GM13977 (cell line): ENCODE measurements around the gene FBXL15.

Experiments
- DNase-seq: peaks from one replicate; pipeline ENCODE4 v3.0.0; 2012; ENCODE audit warnings: low spot score
- CTCF ChIP-seq: IDR thresholded peaks from 2 replicates; pipeline ENCODE4 v1.5.1; 2012; ENCODE audit warnings: mild to moderate bottlenecking, control low read depth; ENCODE audit not compliant: insufficient read depth; ENCODE audit errors: extremely low read depth, missing control alignments
- in situ Hi-C: fragments of 300-500 bp; cut with MboI; formaldehyde crosslinking; loops from one replicate; pipeline ENCODE4 v1.12.0; 2022; ENCODE audit warnings: low sequenced_read_pairs, low pct_unique_long_range_greater_than_20kb, mixed read lengths, inconsistent platforms; ENCODE audit not compliant: unreplicated experiment

FBXL15 gene

GRCh38 chr10:102463983-102464382, 43.3 kb downstream of the FBXL15 start:
- in situ Hi-C loops: no loop called here
- TF ChIP-seq CTCF: no peak
- DNase-seq: no peak

GRCh38 chr10:102465466-102465865, 44.8 kb downstream of the FBXL15 start:
- no peak for TF ChIP-seq CTCF
- in situ Hi-C loops: no loop called here
- DNase-seq: no peak

- TF ChIP-seq CTCF: no peak
- no peak for DNase-seq
- in situ Hi-C loops: no loop called here
These were observed 46.7 kb downstream of the FBXL15 start for GRCh38 chr10:102467318-102467717.

DNA sequence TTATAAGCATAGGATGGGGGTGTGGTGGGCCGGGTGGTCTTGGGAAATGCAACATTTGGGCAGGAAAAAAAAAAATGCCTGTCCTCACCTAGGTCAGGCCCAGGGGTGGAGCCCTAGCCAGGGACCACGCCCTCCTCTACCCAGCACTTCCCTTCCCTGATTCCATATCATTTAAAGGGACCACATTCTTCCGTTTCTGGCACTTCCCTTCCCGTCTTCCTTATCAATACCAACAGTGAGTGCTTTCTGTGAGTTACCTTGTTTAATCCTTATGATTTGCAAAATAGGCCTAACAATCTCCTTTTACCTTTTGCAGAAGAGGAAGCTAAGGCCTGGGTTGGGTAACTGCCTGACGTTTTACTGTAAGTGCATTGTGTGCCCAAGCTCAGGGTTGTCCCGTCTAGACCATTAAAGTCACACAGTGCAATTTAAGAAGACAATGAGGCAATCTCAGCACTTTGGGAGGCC, 47.4 kb downstream of the FBXL15 start:
- TF ChIP-seq CTCF: no peak
- in situ Hi-C loops: no loop called here

DNA sequence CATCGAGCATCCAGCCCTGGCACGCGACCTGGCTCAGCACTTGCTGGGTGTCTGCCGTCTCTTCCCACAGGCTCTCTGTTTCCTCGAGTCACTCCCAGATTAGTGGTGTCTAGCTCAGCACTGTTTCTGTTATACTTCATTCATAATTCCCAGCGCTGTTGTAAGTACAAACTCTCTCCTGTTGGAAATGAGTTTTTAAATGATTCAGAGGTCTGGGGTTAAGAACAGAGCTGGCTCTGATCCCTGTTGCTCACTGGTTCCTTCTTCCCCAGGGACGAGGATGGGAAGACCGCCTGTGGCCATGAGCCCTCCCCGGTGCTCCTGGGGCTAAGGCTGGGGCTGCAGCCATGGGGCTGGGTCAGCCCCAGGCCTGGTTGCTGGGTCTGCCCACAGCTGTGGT, 48.0 kb downstream of the FBXL15 start:
- no peak for TF ChIP-seq CTCF
- in situ Hi-C loops: no loop called here
- DNase-seq: no peak

More for the DNA sequence above, 47.4 kb downstream of the FBXL15 start:
- DNase-seq: no peak

DNA sequence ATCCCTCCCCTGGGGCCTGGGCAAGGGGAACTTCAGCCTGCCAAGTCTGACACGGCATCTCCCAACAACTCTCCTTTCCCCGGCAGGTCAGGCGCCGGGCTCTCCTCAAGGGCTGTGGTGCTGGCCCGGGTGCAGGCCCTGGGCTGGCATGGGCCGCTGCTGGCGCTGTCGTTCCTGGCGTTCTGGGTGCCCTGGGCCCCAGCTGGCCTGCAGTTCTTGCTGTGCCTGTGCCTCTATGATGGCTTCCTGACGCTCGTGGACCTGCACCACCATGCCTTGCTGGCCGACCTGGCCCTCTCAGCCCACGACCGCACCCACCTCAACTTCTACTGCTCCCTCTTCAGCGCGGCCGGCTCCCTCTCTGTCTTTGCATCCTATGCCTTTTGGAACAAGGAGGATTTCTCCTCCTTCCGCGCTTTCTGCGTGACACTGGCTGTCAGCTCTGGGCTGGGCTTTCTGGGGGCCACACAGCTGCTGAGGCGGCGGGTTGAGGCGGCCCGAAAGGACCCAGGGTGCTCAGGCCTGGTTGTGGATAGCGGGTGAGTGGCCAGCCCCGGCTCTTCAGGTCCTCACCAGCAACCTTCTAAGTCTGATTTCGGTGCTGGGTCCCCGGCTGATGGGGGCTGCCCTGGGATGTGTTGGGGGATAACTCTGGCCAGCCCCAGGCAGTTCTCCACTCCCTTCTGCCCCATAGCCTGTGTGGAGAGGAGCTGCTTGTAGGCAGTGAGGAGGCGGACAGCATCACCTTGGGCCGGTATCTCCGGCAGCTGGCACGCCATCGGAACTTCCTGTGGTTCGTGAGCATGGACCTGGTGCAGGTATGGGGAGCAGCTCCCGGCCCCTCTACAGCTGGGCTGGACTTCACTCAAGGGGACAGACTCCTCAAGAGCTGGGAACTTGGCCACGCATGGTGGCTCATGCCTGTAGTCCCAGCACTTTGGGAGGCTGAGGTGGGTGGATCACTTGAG, 50.2 kb downstream of the FBXL15 start:
- TF ChIP-seq CTCF: no peak
- in situ Hi-C loops: no loop called here

More for the DNA sequence above, 50.2 kb downstream of the FBXL15 start:
- no peak for DNase-seq
